ENCODE measurements around the gene MYO7B.

DNA sequence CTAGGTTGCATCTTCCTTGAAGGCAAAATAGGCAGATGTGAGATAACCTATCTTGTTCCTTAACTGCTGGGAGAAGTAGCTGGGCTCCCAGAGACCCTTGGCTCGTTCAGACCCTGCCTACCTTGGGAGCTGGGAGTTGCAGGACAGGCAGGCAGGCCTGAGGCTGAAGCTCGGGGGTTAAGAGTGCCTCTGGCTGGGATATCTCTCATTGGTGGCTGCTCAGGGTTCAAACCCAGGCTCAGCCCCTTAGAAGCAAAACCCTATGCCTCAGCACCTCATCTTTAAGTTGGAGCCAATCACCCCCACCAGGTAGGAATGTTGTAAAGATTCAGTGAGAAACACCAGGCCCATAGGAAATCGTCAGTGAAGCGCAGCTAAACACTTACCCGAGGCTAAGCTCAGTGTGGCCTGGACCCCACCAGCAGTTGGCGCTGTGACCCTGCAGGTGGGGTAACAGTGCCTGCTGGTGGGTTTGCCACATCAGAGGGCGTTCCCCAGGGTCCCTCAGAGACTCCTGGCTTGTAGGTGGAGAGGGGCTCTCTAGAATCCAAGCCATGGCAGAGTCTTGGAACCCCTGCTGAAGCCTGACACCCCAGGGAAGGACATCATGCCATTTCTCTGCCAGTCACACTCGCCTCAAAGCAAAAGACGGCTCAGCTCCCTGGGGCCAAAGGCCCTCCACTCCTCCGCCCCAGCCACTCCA lies 55.9 kb downstream of the MYO7B start:
- TF ChIP-seq CTCF (IDR thresholded peaks at IDR 0.05) (no peak), POLR2A (IDR thresholded peaks at IDR 0.05) (no peak)

Measured in lower leg skin (tissue), 3 donors.